Activated naive CD4-positive, alpha-beta T cell treated with anti-CD3 and anti-CD28 coated beads, Interleukin-2, amount 50 U/mL, for 72 hours (primary cell): Measurements from ENCODE around the gene FBXL16. TPM values are rescaled to one million over a fixed set of nuclear protein-coding genes. Genes with fewer than 3 reads are reported as not detected.

ENCODE experiments used
- ATAC-seq, 2 donors: fragments of 150-1000 bp; cut with Tn5 transposase; 2 replicates each; pipeline ENCODE4 v1.10.0; 2021; ENCODE audit warnings: mild to moderate bottlenecking in 2 of 2, moderate library complexity in 2 of 2
- DNase-seq, 2 donors: peaks; one replicate each; pipeline ENCODE4 v3.0.0; 2021 to 2022; ENCODE audit warnings: low spot score in 2 of 2
- H3K27ac Mint-ChIP-seq, 2 donors: one replicate each; pipeline ENCODE4 v1.8.0; 2022; ENCODE audit warnings: mild to moderate bottlenecking in 2 of 2, mixed read lengths in 2 of 2
- H3K36me3 Mint-ChIP-seq, 2 donors: one replicate each; pipeline ENCODE4 v1.8.0; 2022; ENCODE audit warnings: mixed read lengths in 2 of 2
- H3K9me3 Mint-ChIP-seq, 2 donors: one replicate each; pipeline ENCODE4 v1.8.0; 2022; ENCODE audit warnings: mixed read lengths in 2 of 2
- total RNA-seq, 2 donors: library from RNA; stranded (reverse); gene quantifications; one replicate each; pipeline ENCODE4 v1.2.3, GENCODE V29; 2022

FBXL16 gene
- total RNA-seq, 2 donors from 2014 or later: 2.8 to 16.4 TPM

GRCh38 chr16:708019-708418 is 2.4 kb upstream of the FBXL16 start:
- no peaks in the 10 kb centered on the region for H3K9me3 Mint-ChIP-seq
- DNase-seq (no peak), ATAC-seq (no peak)
- no peaks in the 10 kb centered on the region for H3K36me3 Mint-ChIP-seq
- H3K27ac Mint-ChIP-seq: no peak overlapping the region

- no peak overlapping the region for H3K27ac Mint-ChIP-seq
- DNase-seq: no peak
- no peaks in the 10 kb centered on the region for H3K36me3 Mint-ChIP-seq
- no peaks in the 10 kb centered on the region for H3K9me3 Mint-ChIP-seq
- no peak for ATAC-seq
These were observed 1.5 kb upstream of the FBXL16 start for GRCh38 chr16:707062-707538.

GRCh38 chr16:706189-707061 is 824 bp upstream of the FBXL16 start:
- DNase-seq (no peak), ATAC-seq (no peak)
- H3K36me3 Mint-ChIP-seq: no peaks in the 10 kb centered on the region
- no peaks in the 10 kb centered on the region for H3K9me3 Mint-ChIP-seq
- no peak overlapping the region for H3K27ac Mint-ChIP-seq

- Mint-ChIP-seq H3K27ac (no peak overlapping the region), H3K9me3 (no peaks in the 10 kb centered on the region), H3K36me3 (no peaks in the 10 kb centered on the region)
- no peak for DNase-seq
- no peak for ATAC-seq
These were observed 835 bp downstream of the FBXL16 start for GRCh38 chr16:704552-705380.

- DNase-seq (no peak), ATAC-seq (no peak)
- Mint-ChIP-seq H3K27ac (no peak overlapping the region), H3K9me3 (no peaks in the 10 kb centered on the region), H3K36me3 (no peaks in the 10 kb centered on the region)
These were observed 1.6 kb downstream of the FBXL16 start for GRCh38 chr16:704047-704446.

GRCh38 chr16:703406-703805 is 2.2 kb downstream of the FBXL16 start:
- ATAC-seq: no peak
- no peak for DNase-seq
- Mint-ChIP-seq H3K36me3 (no peaks in the 10 kb centered on the region), H3K27ac (no peak overlapping the region), H3K9me3 (no peaks in the 10 kb centered on the region)

GRCh38 chr16:702341-702740 is 3.3 kb downstream of the FBXL16 start:
- Mint-ChIP-seq H3K27ac (no peak overlapping the region), H3K9me3 (no peaks in the 10 kb centered on the region), H3K36me3 (no peaks in the 10 kb centered on the region)
- ATAC-seq (no peak), DNase-seq (no peak)

- ATAC-seq: peak in 1 of 2 donors; percentile 43
- Mint-ChIP-seq H3K9me3 (no peaks in the 10 kb centered on the region), H3K27ac (no peak overlapping the region), H3K36me3 (no peaks in the 10 kb centered on the region)
- peak in 1 of 2 donors; percentile 67 for DNase-seq
These were observed 4.7 kb downstream of the FBXL16 start for GRCh38 chr16:700684-701584.

GRCh38 chr16:698911-699671 is 6.5 kb downstream of the FBXL16 start:
- DNase-seq (no peak), ATAC-seq (no peak)
- Mint-ChIP-seq H3K27ac (no peak overlapping the region), H3K36me3 (peaks cover 0 to 5% of the 10 kb centered on the region in 2 donors), H3K9me3 (no peaks in the 10 kb centered on the region)

GRCh38 chr16:695355-696089 is 10.1 kb downstream of the FBXL16 start:
- DNase-seq (peak; percentile 82 to 83), ATAC-seq (peak; percentile 82 to 85)
- Mint-ChIP-seq H3K9me3 (no peaks in the 10 kb centered on the region), H3K36me3 (peaks cover 0 to 5% of the 10 kb centered on the region in 2 donors), H3K27ac (peak overlapping the region in 1 of 2 donors; percentile 22)

GRCh38 chr16:694863-695354 is 10.7 kb downstream of the FBXL16 start:
- no peak for DNase-seq
- ATAC-seq: peak in 1 of 2 donors; percentile 2
- Mint-ChIP-seq H3K27ac (no peak overlapping the region), H3K9me3 (no peaks in the 10 kb centered on the region), H3K36me3 (peaks cover 0 to 5% of the 10 kb centered on the region in 2 donors)

- H3K9me3 Mint-ChIP-seq: no peaks in the 10 kb centered on the region
- peaks cover 0 to 5% of the 10 kb centered on the region in 2 donors for H3K36me3 Mint-ChIP-seq
- ATAC-seq (no peak), DNase-seq (no peak)
- H3K27ac Mint-ChIP-seq: no peak overlapping the region
These were observed 11.3 kb downstream of the FBXL16 start for GRCh38 chr16:694187-694862.

- no peak overlapping the region for H3K27ac Mint-ChIP-seq
- no peak for DNase-seq
- ATAC-seq: no peak
- H3K36me3 Mint-ChIP-seq: peaks cover 0 to 5% of the 10 kb centered on the region in 2 donors
- H3K9me3 Mint-ChIP-seq: no peaks in the 10 kb centered on the region
These were observed 11.8 kb downstream of the FBXL16 start for GRCh38 chr16:693766-694165.

- no peaks in the 10 kb centered on the region for H3K9me3 Mint-ChIP-seq
- no peak for DNase-seq
- no peak overlapping the region for H3K27ac Mint-ChIP-seq
- no peak for ATAC-seq
- peaks cover 0 to 5% of the 10 kb centered on the region in 2 donors for H3K36me3 Mint-ChIP-seq
These were observed 12.2 kb downstream of the FBXL16 start for GRCh38 chr16:693364-693763.
